ENCODE results near the gene KTN1.

Gene KTN1

DNA sequence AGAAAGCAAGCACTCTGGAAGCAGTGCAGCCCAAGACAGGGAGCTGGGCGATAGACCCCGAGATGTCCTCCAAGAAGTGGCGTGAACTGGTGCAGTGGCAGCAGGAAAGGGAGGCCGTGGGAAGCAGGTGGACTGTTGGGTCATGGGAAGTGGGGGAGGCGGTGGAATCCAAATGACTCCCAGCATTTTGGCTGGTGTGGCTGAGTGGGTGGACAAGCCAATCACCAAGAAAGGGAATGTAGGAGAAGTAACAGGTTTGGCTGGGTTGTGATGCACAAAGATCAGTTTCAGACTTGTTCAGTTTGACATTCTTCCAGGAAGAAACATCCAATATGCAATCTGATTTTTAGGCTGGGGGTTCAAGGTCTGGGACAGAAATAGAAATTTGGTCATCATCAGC is 46.0 kb upstream of the KTN1 start:
- no peaks in the 10 kb centered on the region for H4K20me1 ChIP-seq (ENCODE audit: insufficient read depth, low read length)
- peaks cover 5% of the 10 kb centered on the region for H3K9me3 ChIP-seq (ENCODE audit: insufficient read depth, low read length, severe bottlenecking)
- H3K4me3 ChIP-seq (ENCODE audit: low read depth in 1 of 2, low read length in 2 of 2), result no peak overlapping the region
- H3K27ac ChIP-seq (ENCODE audit: low read length), result no peak overlapping the region
- H2AFZ ChIP-seq (ENCODE audit: low read depth, low read length), result no peak overlapping the region
- H3K4me1 ChIP-seq (ENCODE audit: insufficient read depth, low read length), result no peaks in the 10 kb centered on the region
- TF ChIP-seq EZH2 (IDR thresholded peaks at IDR 0.05; ENCODE audit: borderline replicate concordance, low read depth, low read length, severe bottlenecking), result no peak
- TF ChIP-seq, protein P1, sequence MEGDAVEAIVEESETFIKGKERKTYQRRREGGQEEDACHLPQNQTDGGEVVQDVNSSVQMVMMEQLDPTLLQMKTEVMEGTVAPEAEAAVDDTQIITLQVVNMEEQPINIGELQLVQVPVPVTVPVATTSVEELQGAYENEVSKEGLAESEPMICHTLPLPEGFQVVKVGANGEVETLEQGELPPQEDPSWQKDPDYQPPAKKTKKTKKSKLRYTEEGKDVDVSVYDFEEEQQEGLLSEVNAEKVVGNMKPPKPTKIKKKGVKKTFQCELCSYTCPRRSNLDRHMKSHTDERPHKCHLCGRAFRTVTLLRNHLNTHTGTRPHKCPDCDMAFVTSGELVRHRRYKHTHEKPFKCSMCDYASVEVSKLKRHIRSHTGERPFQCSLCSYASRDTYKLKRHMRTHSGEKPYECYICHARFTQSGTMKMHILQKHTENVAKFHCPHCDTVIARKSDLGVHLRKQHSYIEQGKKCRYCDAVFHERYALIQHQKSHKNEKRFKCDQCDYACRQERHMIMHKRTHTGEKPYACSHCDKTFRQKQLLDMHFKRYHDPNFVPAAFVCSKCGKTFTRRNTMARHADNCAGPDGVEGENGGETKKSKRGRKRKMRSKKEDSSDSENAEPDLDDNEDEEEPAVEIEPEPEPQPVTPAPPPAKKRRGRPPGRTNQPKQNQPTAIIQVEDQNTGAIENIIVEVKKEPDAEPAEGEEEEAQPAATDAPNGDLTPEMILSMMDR (IDR thresholded peaks at IDR 0.05; ENCODE audit: borderline replicate concordance, extremely low read depth, low read length, poor library complexity, severe bottlenecking), result no peak
- H3K4me2 ChIP-seq (ENCODE audit: insufficient read depth, low read length), result no peak overlapping the region
- no peak overlapping the region for H3K9ac ChIP-seq (ENCODE audit: low read depth, low read length)
- no peaks in the 10 kb centered on the region for H3K79me2 ChIP-seq (ENCODE audit: insufficient read depth, low read length)
- H3K36me3 ChIP-seq (ENCODE audit: insufficient read depth, low read length), result no peaks in the 10 kb centered on the region
- ATAC-seq (ENCODE audit: insufficient read depth, low read depth) (no peak), DNase-seq (no peak)
- no peaks in the 10 kb centered on the region for H3K27me3 ChIP-seq (ENCODE audit: insufficient read depth, low read length, poor library complexity)

DNA sequence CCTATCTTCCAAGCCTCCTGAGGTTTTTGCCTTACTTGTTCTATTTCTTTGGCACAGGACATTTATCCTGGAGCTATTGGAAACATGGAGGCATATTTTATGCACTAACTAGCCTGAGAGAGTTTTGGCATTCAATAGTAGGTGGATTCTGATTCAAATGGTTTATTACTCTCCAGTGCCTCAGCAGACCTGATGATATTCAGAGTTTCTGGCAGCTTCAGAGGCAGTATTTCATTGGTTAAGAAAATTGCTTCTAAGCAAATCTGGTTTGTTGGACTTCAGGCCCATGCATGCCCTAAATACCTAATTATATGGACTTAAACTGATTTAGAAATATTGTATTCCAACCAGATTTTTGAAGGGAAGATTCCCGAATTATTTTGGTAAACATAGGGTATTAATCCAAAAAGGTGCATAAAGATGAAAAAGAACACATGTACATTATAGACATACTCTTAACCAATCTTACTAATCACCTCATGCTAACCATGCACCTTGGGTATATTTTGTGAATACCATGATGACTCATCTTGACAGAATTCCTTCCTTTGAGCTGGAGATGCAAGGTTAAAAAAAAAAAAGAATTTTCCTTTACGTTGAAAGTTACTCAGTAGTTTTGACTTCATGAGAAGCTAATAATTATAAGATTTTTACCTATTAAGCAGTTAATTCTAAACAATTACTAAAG is 44.3 kb upstream of the KTN1 start:
- no peaks in the 10 kb centered on the region for H3K36me3 ChIP-seq (ENCODE audit: insufficient read depth, low read length)
- no peak overlapping the region for H3K9ac ChIP-seq (ENCODE audit: low read depth, low read length)
- no peak for ATAC-seq (ENCODE audit: insufficient read depth, low read depth)
- no peaks in the 10 kb centered on the region for H3K27me3 ChIP-seq (ENCODE audit: insufficient read depth, low read length, poor library complexity)
- no peak overlapping the region for H3K4me3 ChIP-seq (ENCODE audit: low read depth in 1 of 2, low read length in 2 of 2)
- no peaks in the 10 kb centered on the region for H3K4me1 ChIP-seq (ENCODE audit: insufficient read depth, low read length)
- no peak for TF ChIP-seq EZH2 (IDR thresholded peaks at IDR 0.05; ENCODE audit: borderline replicate concordance, low read depth, low read length, severe bottlenecking)
- TF ChIP-seq, protein P1 (IDR thresholded peaks at IDR 0.05; ENCODE audit: borderline replicate concordance, extremely low read depth, low read length, poor library complexity, severe bottlenecking), result no peak
- no peak overlapping the region for H3K4me2 ChIP-seq (ENCODE audit: insufficient read depth, low read length)
- H3K27ac ChIP-seq (ENCODE audit: low read length), result no peak overlapping the region
- DNase-seq, result no peak
- H2AFZ ChIP-seq (ENCODE audit: low read depth, low read length), result no peak overlapping the region
- no peaks in the 10 kb centered on the region for H3K79me2 ChIP-seq (ENCODE audit: insufficient read depth, low read length)
- no peaks in the 10 kb centered on the region for H4K20me1 ChIP-seq (ENCODE audit: insufficient read depth, low read length)
- peaks cover 5% of the 10 kb centered on the region for H3K9me3 ChIP-seq (ENCODE audit: insufficient read depth, low read length, severe bottlenecking)

DNA sequence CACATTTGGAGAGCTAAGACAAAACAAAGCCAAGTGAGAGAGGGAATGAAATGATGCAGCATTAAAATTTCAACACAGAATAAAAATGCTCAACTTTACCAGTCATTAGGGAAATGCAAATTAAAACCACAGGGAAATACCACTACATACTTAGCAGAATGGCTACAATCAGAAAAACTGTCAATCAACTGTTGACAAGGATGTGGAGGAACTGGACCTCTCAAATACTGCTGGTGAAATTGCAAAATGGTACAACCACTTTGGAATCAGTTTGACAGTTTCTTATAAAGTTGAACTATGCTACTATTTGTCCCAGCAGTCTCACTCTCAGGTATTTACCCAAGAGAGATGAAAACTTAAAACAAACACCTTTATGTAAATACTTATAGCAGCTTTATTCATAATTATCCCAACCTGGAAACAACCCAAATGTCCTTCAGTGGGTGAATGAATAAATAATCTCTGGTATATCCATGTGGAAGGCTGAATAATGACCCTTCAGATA is 43.8 kb upstream of the KTN1 start:
- Histone ChIP-seq H3K27me3 (ENCODE audit: insufficient read depth, low read length, poor library complexity) (no peaks in the 10 kb centered on the region), H3K9me3 (ENCODE audit: insufficient read depth, low read length, severe bottlenecking) (peaks cover 5% of the 10 kb centered on the region), H3K4me1 (ENCODE audit: insufficient read depth, low read length) (no peaks in the 10 kb centered on the region), H4K20me1 (ENCODE audit: insufficient read depth, low read length) (no peaks in the 10 kb centered on the region), H3K27ac (ENCODE audit: low read length) (no peak overlapping the region), H3K79me2 (ENCODE audit: insufficient read depth, low read length) (no peaks in the 10 kb centered on the region), H3K4me3 (ENCODE audit: low read depth in 1 of 2, low read length in 2 of 2) (no peak overlapping the region), H3K4me2 (ENCODE audit: insufficient read depth, low read length) (no peak overlapping the region), H3K36me3 (ENCODE audit: insufficient read depth, low read length) (no peaks in the 10 kb centered on the region), H3K9ac (ENCODE audit: low read depth, low read length) (no peak overlapping the region), H2AFZ (ENCODE audit: low read depth, low read length) (no peak overlapping the region)
- no peak for DNase-seq
- ATAC-seq (ENCODE audit: insufficient read depth, low read depth), result no peak
- TF ChIP-seq EZH2 (IDR thresholded peaks at IDR 0.05; ENCODE audit: borderline replicate concordance, low read depth, low read length, severe bottlenecking), result no peak
- TF ChIP-seq, protein P1 (IDR thresholded peaks at IDR 0.05; ENCODE audit: borderline replicate concordance, extremely low read depth, low read length, poor library complexity, severe bottlenecking), result no peak
